Stimulated activated naive CD8-positive, alpha-beta T cell treated with anti-CD3 and anti-CD28 coated beads, Interleukin-15, amount 100 ng/mL, for 72 hours (primary cell): Measurements from ENCODE around the gene NQO2.
A peak's percentile ranks its signal among the peaks of the same experiment; 100 is the strongest.
"Not testable (repeated sequence)": the region's sequence is repeated elsewhere in the genome, so short reads cannot be mapped to it uniquely, and the experiment has no call there.

Source experiments
- ATAC-seq: fragments of 150-1000 bp; cut with Tn5 transposase; 2 replicates; pipeline ENCODE4 v1.10.0; 2021; ENCODE audit warnings: mild to moderate bottlenecking, moderate library complexity
- DNase-seq, 2 donors: peaks; one replicate each; pipeline ENCODE4 v3.0.0; 2021 to 2022
- H3K27ac Mint-ChIP-seq, 2 donors: one replicate each; pipeline ENCODE4 v1.8.0; 2022; ENCODE audit warnings: mild to moderate bottlenecking in 2 of 2, mixed read lengths in 2 of 2, moderate library complexity in 2 of 2
- H3K27me3 Mint-ChIP-seq: one replicate; pipeline ENCODE4 v1.8.0; 2022; ENCODE audit warnings: mixed read lengths
- H3K4me1 Mint-ChIP-seq: one replicate; pipeline ENCODE4 v1.8.0; 2022; ENCODE audit warnings: mild to moderate bottlenecking, mixed read lengths
- H3K4me3 Mint-ChIP-seq, 2 donors: one replicate each; pipeline ENCODE4 v1.8.0; 2022; ENCODE audit warnings: mild to moderate bottlenecking in 2 of 2, mixed read lengths in 2 of 2, moderate library complexity in 1 of 2
- H3K9me3 Mint-ChIP-seq, 2 donors: one replicate each; pipeline ENCODE4 v1.8.0; 2022; ENCODE audit warnings: mixed read lengths in 2 of 2

Gene NQO2

GRCh38 chr6:2964793-2965505 is 34.7 kb upstream of the NQO2 start:
- Mint-ChIP-seq H3K4me1 (peaks cover 9% of the 10 kb centered on the region), H3K27ac (no peak overlapping the region), H3K4me3 (no peak overlapping the region), H3K9me3 (no peaks in the 10 kb centered on the region), H3K27me3 (no peaks in the 10 kb centered on the region)
- ATAC-seq (no peak), DNase-seq (no peak)

DNA sequence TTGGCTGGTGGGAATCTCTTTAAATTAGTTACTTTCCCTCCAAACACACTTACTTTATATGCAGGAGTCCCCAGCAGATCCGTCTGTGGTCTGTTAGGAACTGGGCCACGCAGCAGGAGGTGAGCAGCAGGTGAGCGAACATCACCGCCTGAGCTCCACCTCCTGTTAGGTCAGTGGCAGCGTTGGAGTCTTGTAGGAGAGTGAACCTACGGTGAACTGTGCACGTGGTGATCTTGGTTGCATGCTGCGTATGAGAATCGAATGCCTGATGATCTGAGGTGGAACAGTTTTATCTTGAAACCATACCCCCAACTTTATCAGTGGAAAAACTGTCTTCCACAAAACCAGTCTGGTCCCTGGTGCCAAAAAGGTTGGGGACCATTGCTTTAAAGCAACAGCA is 33.3 kb upstream of the NQO2 start:
- Mint-ChIP-seq H3K27me3 (no peaks in the 10 kb centered on the region), H3K4me3 (no peak overlapping the region), H3K4me1 (peaks cover 18% of the 10 kb centered on the region), H3K27ac (peak overlapping the region in 1 of 2 donors; percentile 14), H3K9me3 (no peaks in the 10 kb centered on the region)
- DNase-seq (no peak), ATAC-seq (no peak)

DNA sequence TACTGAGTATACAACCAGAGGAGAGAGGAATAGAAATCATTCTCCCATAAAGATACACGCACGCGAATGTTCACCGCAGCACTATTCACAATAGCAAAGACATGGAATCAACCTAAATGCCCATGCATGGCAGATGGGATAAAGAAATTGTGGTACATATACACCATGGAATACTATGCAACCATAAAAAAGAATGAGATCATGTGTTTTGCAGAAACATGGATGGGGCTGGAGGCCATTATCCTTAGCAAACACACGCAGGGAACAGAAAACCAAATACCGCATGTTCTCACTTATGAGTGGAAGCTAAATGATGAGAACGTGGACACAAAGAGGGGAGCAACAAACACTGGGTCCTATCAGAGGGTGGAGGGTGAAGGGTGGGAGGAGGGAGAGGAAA is 31.8 kb upstream of the NQO2 start:
- ATAC-seq: no peak
- no peaks in the 10 kb centered on the region for H3K27me3 Mint-ChIP-seq
- peaks cover 29% of the 10 kb centered on the region for H3K4me1 Mint-ChIP-seq
- no peaks in the 10 kb centered on the region for H3K9me3 Mint-ChIP-seq
- H3K27ac Mint-ChIP-seq: no peak overlapping the region
- DNase-seq: no peak
- no peak overlapping the region for H3K4me3 Mint-ChIP-seq

- Mint-ChIP-seq H3K9me3 (no peaks in the 10 kb centered on the region), H3K4me3 (no peak overlapping the region), H3K4me1 (peaks cover 33% of the 10 kb centered on the region), H3K27me3 (no peaks in the 10 kb centered on the region), H3K27ac (no peak overlapping the region)
- ATAC-seq (no peak), DNase-seq (no peak)
These were observed 31.0 kb upstream of the NQO2 start for GRCh38 chr6:2968600-2969135.

- no peaks in the 10 kb centered on the region for H3K9me3 Mint-ChIP-seq
These were observed 30.1 kb upstream of the NQO2 start for GRCh38 chr6:2969549-2969948.

GRCh38 chr6:2970034-2970685 is 29.5 kb upstream of the NQO2 start:
- Mint-ChIP-seq H3K27me3 (peaks cover 8% of the 10 kb centered on the region), H3K4me3 (peak overlapping the region; percentile 88 to 93), H3K9me3 (no peaks in the 10 kb centered on the region), H3K4me1 (peaks cover 40% of the 10 kb centered on the region), H3K27ac (peak overlapping the region in 1 of 2 donors; percentile 94)
- ATAC-seq (no peak), DNase-seq (no peak)

More at GRCh38 chr6:2969549-2969948, 30.1 kb upstream of the NQO2 start:
- peaks cover 5% of the 10 kb centered on the region for H3K27me3 Mint-ChIP-seq
- no peak for DNase-seq
- H3K27ac Mint-ChIP-seq: no peak overlapping the region
- no peak for ATAC-seq
- no peak overlapping the region for H3K4me3 Mint-ChIP-seq
- H3K4me1 Mint-ChIP-seq: peaks cover 39% of the 10 kb centered on the region

DNA sequence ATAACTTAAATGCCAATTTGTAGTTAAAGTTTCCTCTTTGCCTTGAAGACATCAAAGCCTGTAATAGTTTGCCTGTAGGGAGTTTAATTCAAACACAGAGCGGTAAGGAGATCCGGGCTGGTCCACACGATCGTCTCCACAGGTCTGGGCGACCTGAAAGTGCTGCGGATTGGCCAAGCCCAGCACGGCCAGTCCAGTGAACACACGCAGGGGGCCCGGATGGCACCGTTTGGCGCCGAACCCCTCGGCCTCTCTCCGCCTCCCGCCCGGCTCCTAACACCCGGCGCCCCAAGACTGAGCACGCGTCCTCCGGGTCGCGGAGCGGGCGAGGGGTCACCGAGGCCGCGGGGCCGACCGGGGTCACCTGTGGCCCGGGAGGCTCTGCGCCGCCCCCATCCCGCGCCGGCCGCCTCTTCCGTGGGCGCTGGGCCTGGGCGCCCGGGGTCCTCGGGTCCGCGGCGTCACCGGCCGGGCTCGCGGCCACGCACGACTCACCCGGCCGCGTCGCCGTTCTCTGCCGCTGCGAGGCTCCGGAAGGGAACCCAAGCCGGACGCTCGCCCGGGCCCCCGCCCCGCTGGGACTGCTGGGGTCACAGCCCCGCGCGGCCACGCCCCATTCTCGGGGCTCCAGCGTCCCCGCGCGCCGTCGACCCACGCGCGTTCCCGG is 28.8 kb upstream of the NQO2 start:
- peak; percentile 57 to 69 for DNase-seq
- ATAC-seq: peak; percentile 91
- Mint-ChIP-seq H3K4me1 (peaks cover 40% of the 10 kb centered on the region), H3K9me3 (no peaks in the 10 kb centered on the region), H3K4me3 (peak overlapping the region; percentile 89 to 93), H3K27ac (peak overlapping the region; percentile 93 to 94), H3K27me3 (peaks cover 8% of the 10 kb centered on the region)

DNA sequence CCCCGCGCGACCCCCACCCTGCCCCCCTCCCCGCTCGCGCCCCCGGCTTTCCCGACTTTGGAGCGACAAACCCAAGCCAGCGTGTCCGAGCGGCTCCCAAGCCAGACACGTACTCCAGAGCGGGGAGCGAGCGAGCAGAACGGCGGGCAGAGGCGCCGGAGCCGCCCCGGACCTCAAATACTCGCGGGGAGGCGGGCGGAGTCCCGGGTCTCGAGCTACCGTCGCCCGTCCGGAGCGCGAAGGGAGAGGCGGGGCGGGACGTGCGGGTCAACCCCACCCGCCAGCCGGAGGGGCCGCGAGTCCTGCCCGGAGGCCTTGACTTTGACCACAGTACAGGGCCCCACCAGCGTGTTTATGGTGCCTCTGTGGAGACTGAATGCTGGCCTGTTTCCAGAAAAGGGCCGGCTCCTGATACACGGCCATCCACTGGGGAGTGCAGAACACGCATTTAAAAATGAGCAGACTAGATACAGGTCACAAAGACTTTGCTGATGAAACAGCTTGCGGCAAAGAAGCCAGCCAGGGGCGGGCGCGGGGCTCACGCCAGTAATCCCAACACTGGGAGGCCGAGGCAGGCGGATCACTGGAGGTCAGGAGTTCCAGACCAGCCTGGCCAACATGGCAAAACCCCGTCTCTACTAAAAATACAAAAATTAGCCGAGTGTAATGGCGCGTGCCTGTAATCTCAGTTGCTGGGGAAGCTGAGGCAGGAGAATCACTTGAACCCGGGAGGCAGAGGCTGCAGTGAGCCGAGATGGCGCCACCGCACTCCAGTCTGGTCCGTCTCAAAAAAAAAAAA is 28.1 kb upstream of the NQO2 start, which contains the start of gene SERPINB6:
Gene SERPINB6 (minus strand): TSS at position 148 of the 799 bp plus-strand sequence. CDS start 12,235 bp downstream, outside the sequence.
- H3K4me1 Mint-ChIP-seq: peaks cover 40% of the 10 kb centered on the region
- peak; percentile 75 for ATAC-seq
- DNase-seq: peak; percentile 37 to 57
- H3K9me3 Mint-ChIP-seq: no peaks in the 10 kb centered on the region
- peak within 1 kb of the TSS; percentile 96 to 99 for H3K27ac Mint-ChIP-seq
- H3K27me3 Mint-ChIP-seq: peaks cover 8% of the 10 kb centered on the region
- peak within 1 kb of the TSS; percentile 89 to 93 for H3K4me3 Mint-ChIP-seq

GRCh38 chr6:2972219-2972487 is 27.5 kb upstream of the NQO2 start:
- Mint-ChIP-seq H3K4me3 (peak overlapping the region; percentile 86 to 89), H3K4me1 (peaks cover 37% of the 10 kb centered on the region), H3K27ac (peak overlapping the region; percentile 96 to 99), H3K27me3 (peaks cover 11% of the 10 kb centered on the region)
- DNase-seq, H3K9me3 Mint-ChIP-seq, ATAC-seq: not testable (repeated sequence)

DNA sequence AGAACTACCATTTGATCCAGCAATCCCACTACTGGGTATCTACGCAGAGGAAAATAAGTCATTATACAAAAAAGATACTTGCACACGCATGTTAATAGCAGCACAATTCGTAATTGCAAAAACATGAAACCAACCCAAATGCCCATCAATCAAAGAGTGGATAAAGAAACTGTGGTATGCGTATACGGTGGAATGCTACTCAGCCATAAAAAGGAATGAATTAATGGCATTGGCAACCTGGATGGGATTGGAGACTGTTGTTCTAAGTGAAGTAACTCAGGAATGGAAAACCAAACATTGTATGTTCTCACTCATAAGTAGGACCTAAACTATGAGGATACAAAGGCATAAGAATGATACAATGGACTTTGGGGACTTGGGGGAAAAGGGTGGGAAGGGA is 27.0 kb upstream of the NQO2 start:
- H3K27ac Mint-ChIP-seq, ATAC-seq: not testable (repeated sequence)

DNA sequence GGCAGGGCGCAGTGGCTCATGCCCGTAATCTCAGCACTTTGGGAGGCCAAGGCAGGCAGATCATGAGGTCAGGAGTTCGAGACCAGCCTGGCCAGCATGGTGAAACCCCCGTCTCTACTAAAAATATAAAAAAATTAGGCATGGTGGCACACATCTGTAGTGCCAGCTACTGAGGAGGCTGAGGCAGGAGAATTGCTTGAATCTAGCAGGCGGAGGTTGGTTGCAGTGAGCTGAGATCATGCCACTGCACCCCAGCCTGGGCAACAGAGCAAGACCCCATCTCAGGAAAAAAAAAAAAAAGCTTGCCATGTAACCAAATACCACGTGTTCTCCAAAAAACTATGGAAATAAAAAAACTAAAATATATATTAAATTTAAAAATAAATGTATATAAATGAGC is 26.5 kb upstream of the NQO2 start:
- H3K4me3 Mint-ChIP-seq, ATAC-seq, H3K27ac Mint-ChIP-seq, H3K9me3 Mint-ChIP-seq, DNase-seq: not testable (repeated sequence)
- H3K27me3 Mint-ChIP-seq: peaks cover 21% of the 10 kb centered on the region
- H3K4me1 Mint-ChIP-seq: peaks cover 31% of the 10 kb centered on the region

More for the DNA sequence above, 27.0 kb upstream of the NQO2 start:
- peaks cover 31% of the 10 kb centered on the region for H3K4me1 Mint-ChIP-seq
- H3K27me3 Mint-ChIP-seq: peaks cover 16% of the 10 kb centered on the region
- not testable (repeated sequence) for DNase-seq, H3K9me3 Mint-ChIP-seq
- H3K4me3 Mint-ChIP-seq: peak overlapping the region in 1 of 2 donors; percentile 89

GRCh38 chr6:2973676-2974075 is 26.0 kb upstream of the NQO2 start:
- ATAC-seq: no peak
- H3K4me1 Mint-ChIP-seq: peaks cover 31% of the 10 kb centered on the region
- peak in 1 of 2 donors; percentile 20 for DNase-seq
- H3K27ac Mint-ChIP-seq: no peak overlapping the region
- H3K4me3 Mint-ChIP-seq: peak overlapping the region in 1 of 2 donors; percentile 35
- no peaks in the 10 kb centered on the region for H3K9me3 Mint-ChIP-seq
- peaks cover 23% of the 10 kb centered on the region for H3K27me3 Mint-ChIP-seq

DNA sequence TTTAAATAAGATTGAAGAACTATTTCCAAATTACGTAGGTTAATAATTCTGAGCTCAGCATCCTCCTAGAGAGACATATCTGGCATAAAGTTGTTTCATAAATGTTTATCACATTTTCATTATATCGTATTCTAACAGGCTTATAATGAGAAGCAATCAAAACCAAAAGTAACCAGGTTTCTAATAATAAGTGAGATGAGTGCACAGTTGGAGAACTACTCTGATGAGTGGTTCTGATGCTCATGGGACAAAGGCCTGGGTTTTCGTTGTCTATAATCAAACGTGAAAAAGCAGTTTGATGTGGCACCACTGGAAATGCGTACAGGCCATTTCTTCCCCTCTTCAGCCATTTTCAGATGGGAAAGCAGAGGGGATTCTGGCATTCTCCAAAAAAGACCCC is 23.6 kb upstream of the NQO2 start:
- peaks cover 24% of the 10 kb centered on the region for H3K27me3 Mint-ChIP-seq
- no peak overlapping the region for H3K4me3 Mint-ChIP-seq
- no peak for ATAC-seq
- H3K9me3 Mint-ChIP-seq: no peaks in the 10 kb centered on the region
- H3K27ac Mint-ChIP-seq: no peak overlapping the region
- peaks cover 22% of the 10 kb centered on the region for H3K4me1 Mint-ChIP-seq
- DNase-seq: no peak

DNA sequence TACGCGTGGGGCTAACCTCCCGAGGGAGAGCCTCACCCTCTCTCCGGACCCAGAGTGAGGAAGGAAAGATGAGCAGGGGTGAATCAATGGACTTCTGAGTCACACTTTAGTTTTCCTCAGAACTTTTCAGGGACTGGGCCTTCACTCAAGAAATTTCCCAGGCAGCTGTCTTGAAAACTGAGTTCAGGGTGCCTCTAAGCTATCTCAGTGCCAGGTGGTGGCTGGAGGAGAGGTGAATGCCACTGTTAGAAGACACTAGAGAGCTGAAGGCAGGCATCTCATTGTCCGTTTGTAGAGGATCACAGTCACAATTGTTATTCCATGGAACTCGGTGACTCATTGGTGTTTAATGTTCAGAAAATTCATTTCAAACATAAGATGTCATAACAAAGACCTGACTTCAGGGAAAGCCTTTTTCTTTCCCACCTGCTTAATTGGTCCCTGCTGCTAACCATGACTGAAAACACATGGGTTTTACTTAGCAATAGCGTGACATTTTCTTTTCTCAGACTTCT is 23.1 kb upstream of the NQO2 start:
- no peak overlapping the region for H3K27ac Mint-ChIP-seq
- H3K9me3 Mint-ChIP-seq: no peaks in the 10 kb centered on the region
- no peak overlapping the region for H3K4me3 Mint-ChIP-seq

GRCh38 chr6:2977290-2977689 is 22.4 kb upstream of the NQO2 start:
- peaks cover 19% of the 10 kb centered on the region for H3K4me1 Mint-ChIP-seq
- no peak for DNase-seq
- H3K4me3 Mint-ChIP-seq: no peak overlapping the region
- ATAC-seq: no peak
- peaks cover 36% of the 10 kb centered on the region for H3K27me3 Mint-ChIP-seq
- no peak overlapping the region for H3K27ac Mint-ChIP-seq
- H3K9me3 Mint-ChIP-seq: no peaks in the 10 kb centered on the region

More for the DNA sequence above, 23.1 kb upstream of the NQO2 start:
- Mint-ChIP-seq H3K4me1 (peaks cover 21% of the 10 kb centered on the region), H3K27me3 (peaks cover 29% of the 10 kb centered on the region)
- ATAC-seq: no peak
- DNase-seq: no peak
